ENCODE results near the gene ESYT3. TPM values are rescaled to one million over a fixed set of nuclear protein-coding genes. Genes with fewer than 3 reads are reported as not detected.

ESYT3 gene
- total RNA-seq, 2 donors from 2014 or later = 1.1 to 3.2 TPM

DNA sequence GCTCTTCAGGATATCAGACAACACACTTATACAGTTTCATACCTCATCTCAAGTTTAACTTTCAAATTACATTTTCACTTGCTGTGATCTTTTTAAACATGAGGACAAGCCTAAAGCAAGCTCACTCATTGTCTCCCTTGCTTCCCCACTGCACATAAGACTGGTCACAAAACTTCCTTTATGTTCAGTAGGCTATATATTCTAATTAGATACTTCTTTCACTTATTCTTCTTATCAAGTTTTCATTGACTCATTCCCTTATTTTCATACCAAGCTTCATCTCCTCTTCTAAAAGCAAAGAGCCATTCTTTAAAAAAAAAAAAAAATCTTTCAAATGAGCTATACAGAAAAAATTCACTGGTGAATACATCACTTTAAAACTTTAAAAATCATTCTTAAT lies 62.6 kb downstream of the ESYT3 start:
- Histone ChIP-seq H3K36me3 (no peaks in the 10 kb centered on the region), H3K27ac (no peak overlapping the region), H3K4me3 (no peak overlapping the region), H3K9me3 (no peaks in the 10 kb centered on the region), H3K27me3 (replicated peaks; ENCODE audit: insufficient read depth) (no peaks in the 10 kb centered on the region), H3K4me1 (replicated peaks) (no peaks in the 10 kb centered on the region)
- intact Hi-C loops (cut with DNase I) = no loop called here
- DNase-seq (ENCODE audit: low spot score) = no peak
- TF ChIP-seq POLR2AphosphoS5 (IDR thresholded peaks at IDR 0.05) (no peak), POLR2A (IDR thresholded peaks at IDR 0.05) (no peak)

DNA sequence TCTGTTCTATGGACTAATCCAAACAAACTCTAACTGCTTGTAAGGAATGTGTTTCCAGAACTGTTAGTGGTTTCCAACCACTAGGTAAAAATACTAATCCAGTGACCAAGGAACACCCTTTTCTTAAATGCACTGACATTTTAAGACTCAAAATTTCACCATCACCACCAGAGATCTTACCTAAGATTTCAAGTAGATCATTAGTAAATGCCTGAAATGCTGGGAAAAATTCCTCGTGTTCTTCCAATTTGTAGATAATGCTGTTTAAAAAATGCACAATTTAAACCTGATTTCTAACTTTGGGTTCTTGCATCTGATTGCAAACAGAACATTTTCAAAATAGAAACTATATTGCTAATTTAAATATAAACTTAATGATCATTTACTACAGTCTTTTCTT lies 63.4 kb downstream of the ESYT3 start:
- Histone ChIP-seq H3K4me1 (replicated peaks) (no peaks in the 10 kb centered on the region), H3K4me3 (no peak overlapping the region), H3K27ac (no peak overlapping the region), H3K36me3 (no peaks in the 10 kb centered on the region), H3K9me3 (no peaks in the 10 kb centered on the region), H3K27me3 (replicated peaks; ENCODE audit: insufficient read depth) (no peaks in the 10 kb centered on the region)
- no peak for DNase-seq (ENCODE audit: low spot score)
- TF ChIP-seq POLR2AphosphoS5 (IDR thresholded peaks at IDR 0.05) = no peak
- TF ChIP-seq, protein P1, sequence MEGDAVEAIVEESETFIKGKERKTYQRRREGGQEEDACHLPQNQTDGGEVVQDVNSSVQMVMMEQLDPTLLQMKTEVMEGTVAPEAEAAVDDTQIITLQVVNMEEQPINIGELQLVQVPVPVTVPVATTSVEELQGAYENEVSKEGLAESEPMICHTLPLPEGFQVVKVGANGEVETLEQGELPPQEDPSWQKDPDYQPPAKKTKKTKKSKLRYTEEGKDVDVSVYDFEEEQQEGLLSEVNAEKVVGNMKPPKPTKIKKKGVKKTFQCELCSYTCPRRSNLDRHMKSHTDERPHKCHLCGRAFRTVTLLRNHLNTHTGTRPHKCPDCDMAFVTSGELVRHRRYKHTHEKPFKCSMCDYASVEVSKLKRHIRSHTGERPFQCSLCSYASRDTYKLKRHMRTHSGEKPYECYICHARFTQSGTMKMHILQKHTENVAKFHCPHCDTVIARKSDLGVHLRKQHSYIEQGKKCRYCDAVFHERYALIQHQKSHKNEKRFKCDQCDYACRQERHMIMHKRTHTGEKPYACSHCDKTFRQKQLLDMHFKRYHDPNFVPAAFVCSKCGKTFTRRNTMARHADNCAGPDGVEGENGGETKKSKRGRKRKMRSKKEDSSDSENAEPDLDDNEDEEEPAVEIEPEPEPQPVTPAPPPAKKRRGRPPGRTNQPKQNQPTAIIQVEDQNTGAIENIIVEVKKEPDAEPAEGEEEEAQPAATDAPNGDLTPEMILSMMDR (IDR thresholded peaks at IDR 0.05) = no peak
- no peak for TF ChIP-seq POLR2A (IDR thresholded peaks at IDR 0.05)
- intact Hi-C loops (cut with DNase I) = no loop called here
- 90% methylated on average over 1 of the region's 1 CpG for WGBS

DNA sequence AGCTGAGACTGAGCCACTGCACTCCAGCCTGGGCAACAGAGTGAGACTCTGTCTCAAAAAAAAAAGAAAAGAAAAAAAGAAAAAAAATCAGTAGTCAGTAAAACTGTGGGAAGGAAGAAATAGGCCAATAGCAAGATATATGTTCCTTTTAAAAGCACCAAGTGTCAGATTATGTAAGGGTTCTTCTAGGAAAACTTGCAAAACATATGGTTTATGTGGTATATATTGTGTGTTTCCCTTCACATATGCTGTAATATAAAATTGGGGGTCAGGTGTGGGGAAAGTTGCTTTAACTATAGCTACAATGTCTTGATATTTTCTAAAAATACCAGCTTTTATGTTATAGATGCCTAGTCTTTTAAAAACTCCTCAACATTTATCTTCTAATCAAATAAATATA lies 64.6 kb downstream of the ESYT3 start:
- Histone ChIP-seq H3K4me3 (no peak overlapping the region), H3K27me3 (replicated peaks; ENCODE audit: insufficient read depth) (no peaks in the 10 kb centered on the region), H3K4me1 (replicated peaks) (no peaks in the 10 kb centered on the region), H3K36me3 (no peaks in the 10 kb centered on the region), H3K9me3 (no peaks in the 10 kb centered on the region), H3K27ac (no peak overlapping the region)
- TF ChIP-seq POLR2A (IDR thresholded peaks at IDR 0.05) = no peak
- TF ChIP-seq, protein P1 (IDR thresholded peaks at IDR 0.05) = no peak
- TF ChIP-seq POLR2AphosphoS5 (IDR thresholded peaks at IDR 0.05) = no peak
- intact Hi-C loops (cut with DNase I) = no loop called here
- DNase-seq (ENCODE audit: low spot score) = no peak

DNA sequence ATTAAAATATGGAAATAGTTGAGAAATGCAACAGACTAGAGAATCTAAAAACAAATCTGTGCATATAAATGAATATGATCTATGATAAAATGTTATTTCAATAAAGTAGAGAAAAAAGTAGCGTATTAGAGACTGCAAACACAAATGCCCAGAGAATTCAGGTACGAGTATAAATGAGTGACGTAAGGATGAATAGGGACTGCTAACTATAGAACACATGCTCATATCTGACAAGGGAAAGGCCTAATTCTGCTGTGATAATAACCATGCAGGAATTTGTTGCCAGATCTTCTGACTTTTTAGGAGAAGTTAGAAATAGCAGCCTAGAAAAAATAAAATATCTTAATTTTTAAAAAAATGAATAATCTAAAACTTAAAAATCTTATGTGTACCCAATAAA lies 73.1 kb downstream of the ESYT3 start:
- Histone ChIP-seq H3K27me3 (replicated peaks; ENCODE audit: insufficient read depth) (no peaks in the 10 kb centered on the region), H3K4me3 (no peak overlapping the region), H3K27ac (no peak overlapping the region), H3K4me1 (replicated peaks) (no peaks in the 10 kb centered on the region), H3K36me3 (no peaks in the 10 kb centered on the region), H3K9me3 (no peaks in the 10 kb centered on the region)
- TF ChIP-seq POLR2AphosphoS5 (IDR thresholded peaks at IDR 0.05) = no peak
- TF ChIP-seq, protein P1 (IDR thresholded peaks at IDR 0.05) = no peak
- no peak for TF ChIP-seq POLR2A (IDR thresholded peaks at IDR 0.05)
- DNase-seq (ENCODE audit: low spot score) = no peak
- intact Hi-C loops (cut with DNase I) = no loop called here
- WGBS = 94% methylated on average over 3 of the region's 3 CpGs

DNA sequence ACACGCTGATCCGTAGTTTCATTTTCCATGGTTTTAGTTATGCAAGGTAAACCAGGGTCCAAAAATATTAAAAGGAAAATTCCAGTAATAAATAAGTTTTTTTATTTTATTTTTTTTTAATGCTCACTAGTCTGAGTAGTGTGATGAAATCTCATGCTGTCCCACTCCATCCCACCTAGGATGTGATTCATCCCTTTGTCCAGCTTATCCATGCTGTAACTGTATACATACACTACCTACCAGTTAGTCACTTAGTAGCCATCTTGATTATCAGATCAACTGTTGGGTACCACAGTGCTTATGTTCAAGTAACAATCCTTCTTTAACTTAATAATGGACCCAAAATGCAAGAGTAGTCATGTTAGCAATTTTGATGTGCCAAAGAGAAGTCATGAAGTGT lies 75.2 kb downstream of the ESYT3 start:
- no peak overlapping the region for H3K4me3 ChIP-seq
- DNase-seq (ENCODE audit: low spot score) = no peak

DNA sequence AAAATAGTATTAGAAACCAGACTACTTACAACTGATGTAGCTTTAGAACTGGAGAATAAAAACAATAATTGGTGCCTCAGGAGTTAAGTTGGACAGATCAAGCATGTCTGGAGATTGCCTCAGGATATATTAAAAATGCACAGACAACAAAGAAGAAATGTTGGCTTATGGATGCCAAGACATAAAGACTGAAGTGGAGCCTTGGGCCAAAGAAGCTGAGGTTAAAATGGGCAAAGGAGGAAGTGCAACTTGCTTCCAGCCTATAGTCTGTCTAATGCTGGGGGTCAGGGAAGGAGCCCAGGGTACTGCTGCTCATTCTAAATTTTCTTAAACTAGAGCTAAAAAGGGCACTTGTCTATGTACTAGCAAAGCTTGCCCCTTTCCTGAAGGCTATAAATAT lies 77.5 kb downstream of the ESYT3 start:
- Histone ChIP-seq H3K4me3 (no peak overlapping the region), H3K27ac (no peak overlapping the region), H3K9me3 (no peaks in the 10 kb centered on the region), H3K4me1 (replicated peaks) (no peaks in the 10 kb centered on the region), H3K27me3 (replicated peaks; ENCODE audit: insufficient read depth) (no peaks in the 10 kb centered on the region), H3K36me3 (no peaks in the 10 kb centered on the region)
- no peak for DNase-seq (ENCODE audit: low spot score)
- TF ChIP-seq, protein P1 (IDR thresholded peaks at IDR 0.05) = no peak
- TF ChIP-seq POLR2AphosphoS5 (IDR thresholded peaks at IDR 0.05) = no peak
- TF ChIP-seq POLR2A (IDR thresholded peaks at IDR 0.05) = no peak
- intact Hi-C loops (cut with DNase I) = no loop called here

More for the DNA sequence above, 75.2 kb downstream of the ESYT3 start:
- WGBS = 96% methylated on average over 2 of the region's 2 CpGs
- Histone ChIP-seq H3K36me3 (no peaks in the 10 kb centered on the region), H3K4me1 (replicated peaks) (no peaks in the 10 kb centered on the region), H3K27ac (no peak overlapping the region), H3K9me3 (no peaks in the 10 kb centered on the region), H3K27me3 (replicated peaks; ENCODE audit: insufficient read depth) (no peaks in the 10 kb centered on the region)
- intact Hi-C loops (cut with DNase I) = no loop called here
- no peak for TF ChIP-seq POLR2AphosphoS5 (IDR thresholded peaks at IDR 0.05)
- no peak for TF ChIP-seq POLR2A (IDR thresholded peaks at IDR 0.05)
